ENCODE data around the gene TET1.

DNA sequence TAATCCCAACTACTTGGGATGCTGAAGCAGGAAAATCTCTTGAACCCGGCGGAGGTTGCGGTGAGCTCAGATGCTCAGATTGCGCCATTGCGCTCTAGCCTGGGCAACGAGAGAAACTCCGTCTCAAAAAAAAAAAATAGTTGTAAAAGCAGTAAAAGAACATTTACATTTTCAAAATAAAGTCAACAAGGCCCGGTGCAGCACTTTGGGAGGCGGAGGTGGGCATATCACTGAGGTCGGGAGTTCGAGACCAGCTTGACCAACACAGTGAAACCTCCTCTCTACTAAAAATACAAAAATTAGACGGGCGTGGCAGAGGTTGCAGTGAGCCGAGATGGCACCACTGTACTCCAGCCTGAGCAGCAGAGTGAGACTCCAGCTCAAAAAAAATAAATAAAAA is 164.9 kb downstream of the TET1 start:
- no peak for TF ChIP-seq CTCF (IDR thresholded peaks at IDR 0.05)
- TF ChIP-seq EZH2 (IDR thresholded peaks at IDR 0.05), result no peak
- TF ChIP-seq EZH2phosphoT487 (IDR thresholded peaks at IDR 0.05), result no peak
